Nephron progenitor cell (in vitro differentiated cells): ENCODE measurements around the gene RIMS3.

Experiments used
- DNase-seq: peaks from one replicate; pipeline ENCODE4 v3.0.0; 2021
- H3K27ac Mint-ChIP-seq: 2 replicates; pipeline ENCODE4 v1.8.0; 2021; ENCODE audit warnings: mild to moderate bottlenecking, moderate library complexity, mixed read lengths
- H3K27me3 Mint-ChIP-seq: 2 replicates; pipeline ENCODE4 v1.8.0; 2021; ENCODE audit warnings: mild to moderate bottlenecking, low read depth, mixed read lengths; ENCODE audit not compliant: poor library complexity
- H3K36me3 Mint-ChIP-seq: 2 replicates; pipeline ENCODE4 v1.8.0; 2021; ENCODE audit warnings: low read depth, mixed read lengths
- H3K4me1 Mint-ChIP-seq: 2 replicates; pipeline ENCODE4 v1.8.0; 2021; ENCODE audit warnings: mixed read lengths
- H3K4me3 Mint-ChIP-seq: 2 replicates; pipeline ENCODE4 v1.8.0; 2021; ENCODE audit warnings: mild to moderate bottlenecking, moderate library complexity, mixed read lengths
- H3K9me3 Mint-ChIP-seq: 2 replicates; pipeline ENCODE4 v1.8.0; 2021; ENCODE audit warnings: mild to moderate bottlenecking, moderate library complexity, mixed read lengths
- TF ChIP-seq, protein P1 (sequence below): fragments of 200-600 bp; sonication (generic); IDR thresholded peaks from 2 replicates; pipeline ENCODE4 v1.5.0; 2021; ENCODE audit warnings: antibody characterized with exemption

Gene RIMS3

GRCh38 chr1:40662864-40663263, 2.6 kb downstream of the RIMS3 start:
- no peak for DNase-seq
- H3K9me3 Mint-ChIP-seq, result peaks cover 4% of the 10 kb centered on the region
- H3K27ac Mint-ChIP-seq, result peak overlapping the region; percentile 17
- no peak overlapping the region for H3K4me3 Mint-ChIP-seq
- no peaks in the 10 kb centered on the region for H3K36me3 Mint-ChIP-seq
- TF ChIP-seq, protein P1, sequence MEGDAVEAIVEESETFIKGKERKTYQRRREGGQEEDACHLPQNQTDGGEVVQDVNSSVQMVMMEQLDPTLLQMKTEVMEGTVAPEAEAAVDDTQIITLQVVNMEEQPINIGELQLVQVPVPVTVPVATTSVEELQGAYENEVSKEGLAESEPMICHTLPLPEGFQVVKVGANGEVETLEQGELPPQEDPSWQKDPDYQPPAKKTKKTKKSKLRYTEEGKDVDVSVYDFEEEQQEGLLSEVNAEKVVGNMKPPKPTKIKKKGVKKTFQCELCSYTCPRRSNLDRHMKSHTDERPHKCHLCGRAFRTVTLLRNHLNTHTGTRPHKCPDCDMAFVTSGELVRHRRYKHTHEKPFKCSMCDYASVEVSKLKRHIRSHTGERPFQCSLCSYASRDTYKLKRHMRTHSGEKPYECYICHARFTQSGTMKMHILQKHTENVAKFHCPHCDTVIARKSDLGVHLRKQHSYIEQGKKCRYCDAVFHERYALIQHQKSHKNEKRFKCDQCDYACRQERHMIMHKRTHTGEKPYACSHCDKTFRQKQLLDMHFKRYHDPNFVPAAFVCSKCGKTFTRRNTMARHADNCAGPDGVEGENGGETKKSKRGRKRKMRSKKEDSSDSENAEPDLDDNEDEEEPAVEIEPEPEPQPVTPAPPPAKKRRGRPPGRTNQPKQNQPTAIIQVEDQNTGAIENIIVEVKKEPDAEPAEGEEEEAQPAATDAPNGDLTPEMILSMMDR, result no peak
- peaks cover 44% of the 10 kb centered on the region for H3K4me1 Mint-ChIP-seq
- H3K27me3 Mint-ChIP-seq, result peaks cover 4% of the 10 kb centered on the region

DNA sequence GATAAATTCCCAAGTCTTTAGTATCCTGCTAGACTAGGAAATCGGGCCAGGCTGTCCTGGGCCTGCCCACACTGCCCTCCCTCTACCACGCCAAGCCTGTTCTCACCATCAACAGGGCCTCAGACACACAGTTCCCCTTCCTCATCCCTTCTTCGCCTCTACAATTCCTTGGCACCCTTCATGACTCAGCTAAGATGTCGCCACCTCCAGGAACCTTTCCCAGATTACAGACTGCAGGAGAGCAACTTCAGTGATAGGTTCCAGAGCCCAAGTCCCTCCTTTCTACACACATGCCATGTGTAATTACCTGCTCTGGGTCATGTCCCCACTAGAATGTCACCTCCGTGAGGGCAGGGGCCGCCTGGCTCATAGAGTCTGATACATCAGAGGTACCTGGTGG, 3.3 kb downstream of the RIMS3 start:
- no peak for DNase-seq
- no peaks in the 10 kb centered on the region for H3K36me3 Mint-ChIP-seq
- peak overlapping the region; percentile 16 for H3K4me3 Mint-ChIP-seq
- H3K4me1 Mint-ChIP-seq, result peaks cover 44% of the 10 kb centered on the region
- peaks cover 4% of the 10 kb centered on the region for H3K27me3 Mint-ChIP-seq
- peak overlapping the region; percentile 18 for H3K27ac Mint-ChIP-seq
- no peaks in the 10 kb centered on the region for H3K9me3 Mint-ChIP-seq
- TF ChIP-seq, protein P1, result no peak

- Mint-ChIP-seq H3K27me3 (peaks cover 8% of the 10 kb centered on the region), H3K9me3 (no peaks in the 10 kb centered on the region), H3K4me3 (no peak overlapping the region), H3K27ac (peak overlapping the region; percentile 68), H3K36me3 (no peaks in the 10 kb centered on the region), H3K4me1 (peaks cover 44% of the 10 kb centered on the region)
- TF ChIP-seq, protein P1, result no peak
- no peak for DNase-seq
Measured at GRCh38 chr1:40661678-40662077, 3.8 kb downstream of the RIMS3 start.

- H3K9me3 Mint-ChIP-seq, result no peaks in the 10 kb centered on the region
- TF ChIP-seq, protein P1, result no peak
- peaks cover 8% of the 10 kb centered on the region for H3K27me3 Mint-ChIP-seq
- no peak overlapping the region for H3K27ac Mint-ChIP-seq
- H3K4me1 Mint-ChIP-seq, result peaks cover 39% of the 10 kb centered on the region
- H3K36me3 Mint-ChIP-seq, result no peaks in the 10 kb centered on the region
- DNase-seq, result no peak
- H3K4me3 Mint-ChIP-seq, result no peak overlapping the region
Measured at GRCh38 chr1:40659649-40659947, 5.9 kb downstream of the RIMS3 start.

- peaks cover 4% of the 10 kb centered on the region for H3K27me3 Mint-ChIP-seq
- H3K27ac Mint-ChIP-seq, result no peak overlapping the region
- no peaks in the 10 kb centered on the region for H3K36me3 Mint-ChIP-seq
- DNase-seq, result no peak
- H3K4me1 Mint-ChIP-seq, result peaks cover 41% of the 10 kb centered on the region
- no peaks in the 10 kb centered on the region for H3K9me3 Mint-ChIP-seq
- TF ChIP-seq, protein P1, result no peak
- H3K4me3 Mint-ChIP-seq, result no peak overlapping the region
Measured at GRCh38 chr1:40658751-40659648, 6.5 kb downstream of the RIMS3 start.

- Mint-ChIP-seq H3K4me1 (peaks cover 22% of the 10 kb centered on the region), H3K27ac (no peak overlapping the region)
Measured at GRCh38 chr1:40657046-40657445, 8.4 kb downstream of the RIMS3 start.

More at GRCh38 chr1:40657046-40657445, 8.4 kb downstream of the RIMS3 start:
- H3K36me3 Mint-ChIP-seq, result no peaks in the 10 kb centered on the region
- DNase-seq, result no peak
- H3K9me3 Mint-ChIP-seq, result no peaks in the 10 kb centered on the region
- no peak overlapping the region for H3K4me3 Mint-ChIP-seq
- TF ChIP-seq, protein P1, result no peak
- H3K27me3 Mint-ChIP-seq, result peaks cover 4% of the 10 kb centered on the region
